C1 segment of cervical spinal cord (tissue), 14 donors: Measurements from ENCODE around the gene DDX5.

Experiments
- DNase-seq, 14 donors: peaks; one replicate each; lab custom pipeline; 2025; lab: John Stamatoyannopoulos, UW

DDX5 gene

DNA sequence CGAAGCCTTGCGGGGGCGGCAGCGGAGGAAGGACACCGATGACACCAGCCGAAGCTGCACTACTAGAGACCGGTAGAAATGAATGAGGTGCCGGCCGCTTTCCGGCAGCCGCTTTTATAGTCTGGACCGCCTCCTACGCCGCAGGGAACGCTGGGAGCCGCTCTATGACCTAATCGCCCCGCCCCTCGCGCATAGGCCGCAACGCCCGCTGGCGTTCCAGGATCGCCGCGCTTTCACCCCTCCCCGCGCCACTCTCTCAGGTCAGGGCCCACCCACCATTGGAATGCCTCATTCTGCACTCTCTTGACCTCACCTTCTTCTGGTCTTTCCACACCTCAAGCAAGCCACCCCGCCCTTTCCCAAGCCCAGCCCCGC, at the start of gene DDX5:
Gene DDX5, minus strand, starts transcription at position 89 of the 375 bp plus-strand sequence. CDS start 170 bp downstream, outside the sequence.
- DNase-seq, result peak; percentile 90 to 100 (median 99)

- DNase-seq, result no peak
These were observed 49.2 kb upstream of the DDX5 start for GRCh38 chr17:64555281-64555680.

DNA sequence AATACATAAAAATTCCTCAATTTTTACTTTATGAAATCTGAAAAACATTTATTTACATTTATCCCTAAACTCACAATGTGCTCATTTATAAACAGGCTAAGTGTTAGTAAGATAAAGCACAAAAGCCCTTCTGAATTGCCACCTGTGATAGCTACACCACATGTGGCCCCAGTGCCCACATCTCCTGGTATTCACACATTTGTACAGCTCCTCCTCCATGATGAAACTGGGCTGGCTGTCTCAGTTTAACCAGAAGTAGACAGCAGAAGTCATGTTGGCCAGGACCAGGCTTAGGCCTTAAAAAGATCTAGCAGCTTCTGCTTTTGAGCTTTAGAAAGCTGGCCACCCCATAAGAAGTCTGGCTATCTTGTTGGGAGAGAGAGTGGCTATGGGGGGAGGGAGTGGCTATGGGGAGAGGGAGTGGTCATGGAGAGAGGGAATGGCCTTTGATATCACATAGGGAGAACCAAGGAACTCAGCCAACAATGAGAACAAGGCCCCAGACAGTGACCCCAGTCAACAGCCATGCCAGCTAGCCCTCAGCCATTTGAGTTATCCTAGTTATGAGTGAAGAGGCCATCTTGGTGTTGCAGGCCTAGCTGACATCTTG, 48.0 kb upstream of the DDX5 start:
- DNase-seq, result no peak

- DNase-seq, result no peak
These were observed 45.4 kb upstream of the DDX5 start for GRCh38 chr17:64551461-64551860.

GRCh38 chr17:64547319-64547718, 41.2 kb upstream of the DDX5 start:
- peak in 1 of 14 donors; percentile 75 for DNase-seq

- DNase-seq, result peak in 3 of 14 donors; percentile 11 to 91 (median 21)
These were observed 40.6 kb upstream of the DDX5 start for GRCh38 chr17:64546716-64547115.

DNA sequence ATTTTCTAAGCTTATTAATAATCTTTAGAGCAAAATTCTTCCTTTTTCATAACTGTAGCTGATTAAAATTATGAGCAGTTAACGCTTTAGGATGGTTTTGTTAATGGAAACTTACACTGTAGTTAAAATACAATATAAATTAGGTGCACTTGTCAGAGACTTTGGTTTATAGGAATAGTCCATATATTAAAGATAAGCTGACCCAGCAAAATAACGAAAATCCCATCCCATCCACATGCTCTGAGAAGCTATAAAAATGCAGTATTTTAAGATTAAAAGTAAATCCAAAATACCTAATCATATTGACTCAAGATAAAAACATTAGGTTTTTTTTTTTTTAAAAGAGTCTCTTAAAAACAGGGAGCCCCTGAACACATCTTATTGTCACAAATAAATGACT, 38.7 kb upstream of the DDX5 start:
- DNase-seq, result no peak

DNA sequence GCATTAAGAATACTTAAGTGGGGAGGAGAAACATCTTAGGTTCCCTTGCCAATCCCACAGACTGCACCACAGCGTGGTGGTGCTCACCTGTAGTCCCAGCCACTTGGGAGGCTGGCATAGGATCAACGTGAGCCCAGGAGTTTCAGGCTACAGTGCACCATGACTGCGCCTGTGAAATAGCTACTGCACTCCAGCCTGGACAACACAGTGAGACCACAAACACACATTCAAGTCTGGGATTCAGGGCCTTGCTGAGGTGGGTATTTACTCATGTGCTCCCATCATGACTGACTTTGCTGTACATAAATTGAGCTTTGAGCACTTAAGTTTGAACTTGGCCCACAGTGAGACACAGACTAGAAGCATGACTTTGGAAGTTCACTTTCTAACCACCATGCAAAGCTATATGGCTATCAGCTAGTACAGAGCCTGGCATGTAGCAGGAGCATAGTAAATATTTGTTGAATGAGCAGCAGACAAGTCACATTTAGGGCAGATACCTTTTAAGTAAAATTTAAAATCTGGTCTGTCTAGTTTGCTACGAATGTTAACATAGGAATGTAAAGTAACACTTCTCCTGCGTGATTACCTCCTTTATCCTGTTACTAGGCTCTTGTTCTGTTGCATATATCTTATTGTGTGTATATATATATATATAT, 34.2 kb upstream of the DDX5 start:
- DNase-seq, result no peak

- DNase-seq, result no peak
These were observed 32.5 kb upstream of the DDX5 start for GRCh38 chr17:64538508-64539130.

GRCh38 chr17:64537488-64537887, 31.4 kb upstream of the DDX5 start:
- DNase-seq, result no peak

GRCh38 chr17:64536913-64537312, 30.8 kb upstream of the DDX5 start:
- no peak for DNase-seq

GRCh38 chr17:64535357-64535756, 29.3 kb upstream of the DDX5 start:
- no peak for DNase-seq

- DNase-seq, result no peak
These were observed 28.1 kb upstream of the DDX5 start for GRCh38 chr17:64534187-64534586.

- DNase-seq, result no peak
These were observed 27.7 kb upstream of the DDX5 start for GRCh38 chr17:64533784-64534183.

- no peak for DNase-seq
These were observed 26.3 kb upstream of the DDX5 start for GRCh38 chr17:64532409-64532808.

- DNase-seq, result no peak
These were observed 25.9 kb upstream of the DDX5 start for GRCh38 chr17:64531955-64532371.

GRCh38 chr17:64529221-64529620, 23.1 kb upstream of the DDX5 start:
- no peak for DNase-seq

DNA sequence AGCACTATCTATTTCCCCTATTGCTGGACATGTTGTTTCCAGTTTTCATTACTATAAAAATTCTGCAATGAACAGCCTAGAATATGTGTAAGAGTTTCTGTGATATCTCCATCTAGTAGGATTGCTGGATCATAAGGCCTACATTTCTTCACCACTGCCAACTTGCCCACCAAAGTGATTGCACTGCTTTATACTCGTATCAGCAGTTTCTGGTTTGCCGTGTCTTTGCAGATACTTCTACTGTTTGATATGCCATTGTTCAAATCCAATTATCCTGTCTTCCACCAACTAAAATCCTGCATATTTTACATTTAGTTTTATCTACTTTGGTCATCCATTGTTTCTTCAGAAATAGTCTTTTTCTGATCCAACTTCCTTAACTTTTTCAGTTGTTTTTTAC, 21.8 kb upstream of the DDX5 start:
- no peak for DNase-seq

GRCh38 chr17:64520359-64520758, 14.3 kb upstream of the DDX5 start:
- no peak for DNase-seq

- no peak for DNase-seq
These were observed 13.5 kb upstream of the DDX5 start for GRCh38 chr17:64519601-64520000.

DNA sequence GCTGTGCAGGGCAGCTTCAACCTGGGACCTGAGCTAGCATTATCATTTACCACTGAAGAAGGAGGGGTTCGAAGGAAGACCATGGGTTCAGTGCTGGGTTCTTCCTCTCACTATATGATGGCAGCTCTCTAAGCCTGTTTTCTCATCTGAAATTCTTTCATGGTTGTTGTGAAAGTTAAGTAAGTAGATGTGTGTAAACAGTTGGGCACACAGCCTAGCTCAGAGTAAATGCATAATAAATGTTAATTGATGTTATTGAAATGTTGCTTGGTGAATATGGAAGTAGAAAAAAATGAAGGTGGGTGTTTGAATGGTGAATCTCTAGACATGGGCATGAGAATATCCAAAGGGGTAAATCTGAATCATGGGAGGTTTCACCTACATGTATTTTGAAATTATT, 9.7 kb upstream of the DDX5 start:
- no peak for DNase-seq

DNA sequence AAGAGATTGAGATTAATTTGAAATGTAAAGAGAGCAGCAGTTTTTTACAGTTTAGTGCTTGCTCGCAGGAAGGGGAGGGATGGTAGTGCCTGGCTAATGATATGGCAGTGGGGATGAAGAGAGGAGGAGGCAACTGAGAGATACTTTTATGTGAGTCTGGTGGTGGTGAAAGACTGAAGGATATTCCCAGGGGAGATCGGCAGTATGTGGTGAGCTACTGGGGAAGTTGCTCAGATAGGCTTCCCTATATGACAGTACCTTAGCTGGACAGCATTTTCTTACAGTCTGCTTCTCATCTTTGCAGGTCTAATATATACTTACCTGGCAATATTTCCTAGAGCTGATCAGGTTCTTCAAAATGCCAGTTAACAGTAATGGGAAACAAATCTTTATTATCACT, 9.3 kb upstream of the DDX5 start:
- no peak for DNase-seq

- no peak for DNase-seq
These were observed 3.1 kb upstream of the DDX5 start for GRCh38 chr17:64509179-64509578.
